NT2/D1 (cell line): ENCODE measurements around the gene MRTFB.

Source experiments
- SUZ12 ChIP-seq: IDR thresholded peaks from 2 replicates; pipeline ENCODE4 v1.6.1; 2011; ENCODE audit not compliant: insufficient read length, insufficient read depth; ENCODE audit errors: extremely low read depth
- ZNF274 ChIP-seq: IDR thresholded peaks from 2 replicates; pipeline ENCODE4 v1.6.1; 2011; ENCODE audit warnings: mild to moderate bottlenecking, low read depth, low read length

- TF ChIP-seq SUZ12, result no peak
- TF ChIP-seq ZNF274, result no peak
Observed at GRCh38 chr16:14072360-14072759, 1.2 kb downstream of the MRTFB start.
